Measurements from ENCODE around the gene ALOX15B.

DNA sequence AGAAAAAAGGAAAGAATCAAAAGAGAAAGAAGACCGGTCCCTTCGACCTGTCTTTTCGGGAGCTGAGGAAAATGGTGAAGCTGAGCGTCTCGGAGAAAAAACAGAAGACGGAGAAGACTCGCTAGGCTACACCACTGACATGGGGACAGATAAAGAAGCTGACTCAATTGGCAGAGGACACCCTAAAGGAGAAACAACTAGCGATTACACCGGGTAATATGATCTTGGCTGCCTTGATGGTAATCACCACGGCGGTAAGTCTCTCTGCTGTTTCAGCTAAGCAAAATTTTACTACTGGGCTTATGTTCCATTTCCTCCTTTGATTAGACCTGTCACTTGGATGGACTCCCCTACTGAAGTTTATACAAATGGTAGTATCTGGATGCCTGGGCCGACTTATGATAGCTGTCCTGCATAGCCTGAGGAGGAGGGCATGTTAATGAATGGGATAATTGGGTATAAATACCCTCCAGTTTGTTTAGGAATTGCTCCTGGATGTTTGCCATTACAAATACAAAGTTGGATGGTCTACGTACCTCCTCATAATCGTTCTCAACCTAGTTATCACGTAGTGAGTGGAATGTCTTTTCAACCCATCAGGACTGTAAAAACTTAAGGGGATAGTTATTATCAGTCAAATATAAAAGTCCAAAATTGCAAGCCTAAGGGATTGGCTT lies 24.1 kb downstream of the ALOX15B start:
- TF ChIP-seq CTCF (IDR thresholded peaks at IDR 0.05), result no peak
- TF ChIP-seq POLR2AphosphoS5 (IDR thresholded peaks at IDR 0.05), result no peak

Data from upper lobe of left lung (tissue), 4 donors.